Gastrocnemius medialis (tissue), 4 donors: ENCODE measurements around the gene SLC26A8. TPM values are rescaled to one million over a fixed set of nuclear protein-coding genes. Genes with fewer than 3 reads are reported as not detected.
"Not testable (repeated sequence)": the region's sequence is repeated elsewhere in the genome, so short reads cannot be mapped to it uniquely, and the experiment has no call there.

Experiments used
- ATAC-seq, 2 donors: fragments of 150-250 bp; one replicate each; pipeline ENCODE4 v1.9.1; 2016
- DNase-seq, 2 donors: peaks; one replicate each; pipeline ENCODE4 v3.0.0-alpha.2; 2019
- H3K27ac ChIP-seq, 4 donors: fragments of 200-600 bp; sonication (generic); 1 replicate in 1 of 4; 2 replicates in 3 of 4; pipeline ENCODE4 v1.5.1; 2016 to 2018; ENCODE audit warnings: mild to moderate bottlenecking in 2 of 4, moderate library complexity in 1 of 4
- H3K27me3 ChIP-seq, 3 donors: fragments of 200-600 bp; sonication (generic) in 2 of 3; 1 replicate in 1 of 3; 2 replicates in 2 of 3; pipeline versions ENCODE4 v1.5.1 to v1.6.0; 2016 to 2019; ENCODE audit warnings: mild to moderate bottlenecking in 1 of 3, moderate library complexity in 1 of 3
- H3K36me3 ChIP-seq, 2 donors: fragments of 200-600 bp; sonication (generic) in 1 of 2; one replicate each; pipeline ENCODE4 v1.5.1; 2017 to 2018
- H3K4me1 ChIP-seq, 2 donors: fragments of 200-600 bp; sonication (generic) in 1 of 2; one replicate each; pipeline ENCODE4 v1.5.1; 2016 to 2017; ENCODE audit warnings: mild to moderate bottlenecking in 2 of 2
- H3K4me3 ChIP-seq, 4 donors: fragments of 200-600 bp; sonication (generic) in 3 of 4; 1 replicate in 1 of 4; 2 replicates in 3 of 4; pipeline ENCODE4 v1.5.1; 2016 to 2019; ENCODE audit warnings: mild to moderate bottlenecking in 2 of 4
- H3K9me3 ChIP-seq, 3 donors: fragments of 200-600 bp; sonication (generic) in 2 of 3; 1 replicate in 1 of 3; 2 replicates in 2 of 3; pipeline ENCODE4 v1.5.1; 2016 to 2019
- CTCF ChIP-seq, 5 experiments: fragments of 450-650 bp in 3 of 5; fragments of 200-600 bp in 2 of 5; sonication (generic) in 2 of 5; IDR thresholded peaks in 4 of 5; conservative IDR thresholded peaks in 1 of 5; 1 replicate in 4 of 5; 2 replicates in 1 of 5; pipeline ENCODE4 v1.5.1; 2016 to 2019; ENCODE audit warnings: antibody characterized with exemption in 5 of 5, mild to moderate bottlenecking in 3 of 5, moderate library complexity in 3 of 5
- POLR2A ChIP-seq, 2 donors: fragments of 450-650 bp; IDR thresholded peaks; one replicate each; pipeline ENCODE4 v1.6.1; 2017; ENCODE audit warnings: antibody characterized with exemption in 2 of 2, mild to moderate bottlenecking in 2 of 2, moderate library complexity in 2 of 2
- in situ Hi-C, 4 donors: fragments of 200-750 bp; cut with MboI; loops; one replicate each; pipeline versions ENCODE4 v1.15.0 to v1.8.0; 2017; ENCODE audit warnings: low sequenced_read_pairs in 4 of 4
- intact Hi-C: fragments of 100-400 bp; cut with DNase I; formaldehyde crosslinking; loops from one replicate; pipeline ENCODE4 v1.15.1; 2023; ENCODE audit warnings: low total_unique reads
- total RNA-seq, 4 donors: library from RNA; depleted of rRNA; stranded (reverse); fragments of >200 nt; gene quantifications; one replicate each; pipeline versions ENCODE4 v1.1.0 to v1.2.3, GENCODE V29; 2016

Gene SLC26A8
- total RNA-seq, 4 donors from 2014 or later: 0.11 TPM; not detected in 3

GRCh38 chr6:35916056-35916455, 108.4 kb downstream of the SLC26A8 start:
- H3K27me3 ChIP-seq: no peaks in the 10 kb centered on the region
- H3K9me3 ChIP-seq: no peaks in the 10 kb centered on the region
- ATAC-seq: no peak
- intact Hi-C loops: no loop called here
- H3K27ac ChIP-seq: no peak overlapping the region
- in situ Hi-C loops: no loop called here
- peaks cover 0 to 4% of the 10 kb centered on the region in 2 donors for H3K36me3 ChIP-seq
- TF ChIP-seq CTCF (IDR thresholded peaks at IDR 0.05 in 4 of 5, conservative IDR thresholded peaks at IDR 0.05 in 1 of 5) (no peak), POLR2A (IDR thresholded peaks at IDR 0.05) (no peak)
- no peak overlapping the region for H3K4me3 ChIP-seq
- no peak for DNase-seq
- H3K4me1 ChIP-seq: peaks cover 11 to 12% of the 10 kb centered on the region in 2 donors

- Histone ChIP-seq H3K27me3 (no peaks in the 10 kb centered on the region), H3K9me3 (no peaks in the 10 kb centered on the region), H3K4me1 (peaks cover 8 to 11% of the 10 kb centered on the region in 2 donors), H3K4me3 (no peak overlapping the region), H3K27ac (no peak overlapping the region), H3K36me3 (peaks cover 0 to 9% of the 10 kb centered on the region in 2 donors)
- DNase-seq (no peak), ATAC-seq (no peak)
- TF ChIP-seq CTCF (IDR thresholded peaks at IDR 0.05 in 4 of 5, conservative IDR thresholded peaks at IDR 0.05 in 1 of 5) (no peak), POLR2A (IDR thresholded peaks at IDR 0.05) (no peak)
- intact Hi-C loops (no loop called here), in situ Hi-C loops (no loop called here)
Observed at GRCh38 chr6:35914536-35914935, 109.9 kb downstream of the SLC26A8 start.

DNA sequence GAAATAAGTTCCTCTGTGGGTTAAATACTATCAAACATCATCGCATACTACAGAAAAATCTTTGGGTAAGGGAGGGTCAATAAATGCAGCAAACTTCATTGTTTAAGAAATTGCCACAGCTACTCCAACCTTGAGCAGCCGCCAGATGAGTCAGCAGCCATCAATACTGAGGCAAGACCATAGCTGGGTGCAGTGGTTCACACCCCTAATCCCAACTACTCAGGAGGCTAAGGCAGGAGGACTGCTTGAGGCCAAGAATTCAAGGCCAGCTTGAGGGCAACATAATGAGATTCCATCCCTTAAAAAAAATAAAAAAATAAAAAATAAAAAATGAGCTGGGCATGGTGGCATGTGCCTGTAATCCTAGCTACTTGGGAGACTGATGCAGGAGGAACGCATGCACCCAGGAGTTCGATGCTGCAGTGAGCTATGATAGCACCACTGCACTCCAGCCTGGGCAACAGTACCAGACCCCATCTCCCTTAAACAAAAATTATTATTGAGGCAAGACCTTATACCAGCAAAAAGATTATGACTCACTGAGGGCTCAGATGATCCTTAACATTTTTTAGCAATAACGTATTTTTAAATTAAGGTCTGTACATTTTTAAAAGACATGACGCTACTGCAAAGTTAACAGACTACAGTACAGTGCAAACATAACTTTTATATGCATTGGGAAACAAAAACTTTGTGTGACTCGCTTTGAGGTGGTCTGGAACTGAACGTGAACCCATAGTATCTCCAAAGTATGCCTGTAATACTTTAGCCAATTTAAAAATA, 112.4 kb downstream of the SLC26A8 start:
- Histone ChIP-seq H3K27me3 (no peaks in the 10 kb centered on the region), H3K4me1 (no peaks in the 10 kb centered on the region), H3K4me3 (no peak overlapping the region), H3K9me3 (no peaks in the 10 kb centered on the region), H3K27ac (no peak overlapping the region), H3K36me3 (peaks cover 0 to 18% of the 10 kb centered on the region in 2 donors)
- ATAC-seq (no peak), DNase-seq (no peak)
- in situ Hi-C loops (no loop called here), intact Hi-C loops (no loop called here)
- TF ChIP-seq POLR2A (IDR thresholded peaks at IDR 0.05): no peak
- TF ChIP-seq CTCF (IDR thresholded peaks at IDR 0.05 in 4 of 5, conservative IDR thresholded peaks at IDR 0.05 in 1 of 5): no peak

GRCh38 chr6:35909571-35909970, 114.9 kb downstream of the SLC26A8 start:
- H3K4me1 ChIP-seq, ATAC-seq, in situ Hi-C loops, H3K4me3 ChIP-seq, H3K27ac ChIP-seq, intact Hi-C loops, DNase-seq, H3K27me3 ChIP-seq, H3K9me3 ChIP-seq: not testable (repeated sequence)
- peaks cover 0 to 13% of the 10 kb centered on the region in 2 donors for H3K36me3 ChIP-seq

DNA sequence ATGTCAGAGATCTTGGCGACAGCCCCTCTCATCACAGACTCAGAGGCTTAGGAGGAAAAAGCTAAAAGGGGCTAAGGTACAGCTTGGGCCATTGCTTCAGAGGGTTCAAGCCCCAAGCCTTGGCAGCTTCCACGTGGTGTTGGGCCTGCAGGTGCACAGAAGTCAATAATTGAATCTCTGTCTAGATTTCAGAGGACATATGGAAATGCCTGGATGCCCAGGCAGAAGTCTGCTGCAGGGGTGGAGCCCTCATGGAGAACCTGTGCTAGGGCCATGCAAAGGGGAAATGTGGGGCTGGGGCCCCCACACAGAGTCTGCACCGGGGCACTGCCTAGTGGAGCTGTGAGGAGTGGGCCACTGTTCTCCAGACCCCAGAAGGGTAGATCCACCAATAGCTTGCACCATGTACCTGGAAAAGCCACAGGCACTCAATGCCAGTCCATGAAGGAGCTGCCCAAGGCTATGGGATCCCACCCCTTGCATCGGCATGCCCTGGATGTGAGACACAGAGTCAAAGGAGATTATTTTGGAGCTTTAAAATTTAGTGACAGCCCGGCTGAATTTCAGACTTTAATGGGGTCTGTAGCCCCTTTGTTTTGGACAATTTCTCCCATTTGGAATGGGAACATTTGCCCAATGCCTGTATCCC, 115.6 kb downstream of the SLC26A8 start:
- H3K36me3 ChIP-seq: peaks cover 0 to 13% of the 10 kb centered on the region in 2 donors
- H3K27ac ChIP-seq, DNase-seq, ATAC-seq, intact Hi-C loops, in situ Hi-C loops, H3K4me3 ChIP-seq, H3K9me3 ChIP-seq, H3K4me1 ChIP-seq, H3K27me3 ChIP-seq: not testable (repeated sequence)
